CD4-positive, alpha-beta T cell (primary cell): Measurements from ENCODE around the gene FBXO30. TPM values are rescaled to one million over a fixed set of nuclear protein-coding genes. Genes with fewer than 3 reads are reported as not detected.

Experiments used
- ATAC-seq: fragments of 200-7000 bp; cut with Tn5 transposase; one replicate; pipeline ENCODE4 v1.10.0; 2022; ENCODE audit warnings: mild to moderate bottlenecking; ENCODE audit not compliant: poor library complexity
- CTCF ChIA-PET: fragments of 350-600 bp; sonication (Branson Sonifier 250); formaldehyde crosslinking; loops from one replicate; lab custom pipeline; 2021; ENCODE audit warnings: antibody characterized with exemption, inconsistent platforms; lab: Charles Lee
- POLR2A ChIA-PET: fragments of 350-600 bp; sonication (Branson Sonifier 250); formaldehyde crosslinking; loops from one replicate; lab custom pipeline; 2021; ENCODE audit warnings: antibody characterized with exemption, inconsistent platforms; lab: Charles Lee
- DNase-seq, 14 experiments: peaks; one replicate each; pipeline ENCODE4 v3.0.0-alpha.2; 2013 to 2020; ENCODE audit warnings: mixed read lengths in 2 of 14
- H3K27ac ChIP-seq, 2 donors: one replicate each; pipeline versions ENCODE4 v1.5.1 to v1.7.0; 2013; ENCODE audit warnings: low read length in 2 of 2, low read depth in 1 of 2, mild to moderate bottlenecking in 1 of 2
- H3K27me3 ChIP-seq, 2 experiments: 1 replicate in 1 of 2; 2 replicates in 1 of 2; pipeline versions ENCODE4 v1.6.1 to v1.7.0; 2013; ENCODE audit warnings: low read length in 2 of 2, control low read depth in 1 of 2, mild to moderate bottlenecking in 1 of 2, moderate library complexity in 1 of 2; ENCODE audit not compliant: insufficient read depth in 2 of 2, control insufficient read depth in 1 of 2
- H3K36me3 ChIP-seq: one replicate; pipeline ENCODE4 v1.6.1; 2013; ENCODE audit warnings: low read length, control low read depth; ENCODE audit not compliant: insufficient read depth
- H3K4me1 ChIP-seq: one replicate; pipeline ENCODE4 v1.6.1; 2013; ENCODE audit warnings: low read length, control low read depth; ENCODE audit not compliant: insufficient read depth
- H3K4me3 ChIP-seq: one replicate; pipeline ENCODE4 v1.5.1; 2013; ENCODE audit warnings: mild to moderate bottlenecking, low read length, moderate library complexity
- H3K9me3 ChIP-seq, 2 experiments: 1 replicate in 1 of 2; 2 replicates in 1 of 2; pipeline versions ENCODE4 v1.6.1 to v1.7.0; 2013; ENCODE audit warnings: low read length in 2 of 2, mild to moderate bottlenecking in 2 of 2, control low read depth in 1 of 2, moderate library complexity in 1 of 2; ENCODE audit not compliant: control insufficient read depth in 1 of 2, insufficient read depth in 1 of 2
- H3K27ac Mint-ChIP-seq: one replicate; pipeline ENCODE4 v1.8.0; 2020; ENCODE audit warnings: mixed read lengths
- H3K27me3 Mint-ChIP-seq: one replicate; pipeline ENCODE4 v1.8.0; 2021; ENCODE audit warnings: mixed read lengths
- H3K36me3 Mint-ChIP-seq: one replicate; pipeline ENCODE4 v1.8.0; 2021; ENCODE audit warnings: low read depth, mixed read lengths
- H3K4me1 Mint-ChIP-seq: one replicate; pipeline ENCODE4 v1.8.0; 2021; ENCODE audit warnings: low read depth, mixed read lengths
- H3K4me3 Mint-ChIP-seq: one replicate; pipeline ENCODE4 v1.8.0; 2020; ENCODE audit warnings: mild to moderate bottlenecking, mixed read lengths
- H3K9me3 Mint-ChIP-seq: one replicate; pipeline ENCODE4 v1.8.0; 2020; ENCODE audit warnings: mixed read lengths
- intact Hi-C, 2 experiments: fragments of 100-400 bp; cut with DNase I in 1 of 2; cut with micrococcal nuclease in 1 of 2; formaldehyde crosslinking; loops; one replicate each; pipeline versions ENCODE4 v1.15.1 to v1.9.0; 2023 to 2025; cut with DNase I, micrococcal nuclease
- total RNA-seq, 174 experiments: library from RNA in 2 of 174; stranded (reverse) in 2 of 174; gene quantifications; one replicate each; pipeline ENCODE4 v1.2.3 and lab custom pipeline; 2021 to 2026
- TF ChIP-seq, protein P1 (sequence below): fragments of 200-600 bp; IDR thresholded peaks from one replicate; pipeline ENCODE4 v1.8.0; 2022; ENCODE audit warnings: antibody characterized with exemption, mild to moderate bottlenecking

Gene FBXO30
- total RNA-seq, 2 experiments from 2014 or later = 1.3 to 1.4 TPM

GRCh38 chr6:145830612-145831011 is 16.0 kb upstream of the FBXO30 start:
- no peak for DNase-seq
- Mint-ChIP-seq H3K4me3 (no peak overlapping the region), H3K36me3 (no peaks in the 10 kb centered on the region), H3K4me1 (no peaks in the 10 kb centered on the region), H3K27ac (no peak overlapping the region), H3K27me3 (no peaks in the 10 kb centered on the region), H3K9me3 (no peaks in the 10 kb centered on the region)
- no peaks in the 10 kb centered on the region for H3K36me3 ChIP-seq
- ChIA-PET CTCF (no interaction called here), POLR2A (interaction anchor here (1.3 kb wide), 1 partner anchor 16 kb away, joined by 4 read pairs; the partner anchor contains the start of gene FBXO30)
- intact Hi-C loops = no loop called here
- ATAC-seq = no peak
- no peaks in the 10 kb centered on the region for H3K4me1 ChIP-seq
- H3K4me3 ChIP-seq = no peak overlapping the region
- H3K9me3 ChIP-seq = no peaks in the 10 kb centered on the region
- no peaks in the 10 kb centered on the region for H3K27me3 ChIP-seq
- no peak overlapping the region for H3K27ac ChIP-seq
- TF ChIP-seq, protein P1, sequence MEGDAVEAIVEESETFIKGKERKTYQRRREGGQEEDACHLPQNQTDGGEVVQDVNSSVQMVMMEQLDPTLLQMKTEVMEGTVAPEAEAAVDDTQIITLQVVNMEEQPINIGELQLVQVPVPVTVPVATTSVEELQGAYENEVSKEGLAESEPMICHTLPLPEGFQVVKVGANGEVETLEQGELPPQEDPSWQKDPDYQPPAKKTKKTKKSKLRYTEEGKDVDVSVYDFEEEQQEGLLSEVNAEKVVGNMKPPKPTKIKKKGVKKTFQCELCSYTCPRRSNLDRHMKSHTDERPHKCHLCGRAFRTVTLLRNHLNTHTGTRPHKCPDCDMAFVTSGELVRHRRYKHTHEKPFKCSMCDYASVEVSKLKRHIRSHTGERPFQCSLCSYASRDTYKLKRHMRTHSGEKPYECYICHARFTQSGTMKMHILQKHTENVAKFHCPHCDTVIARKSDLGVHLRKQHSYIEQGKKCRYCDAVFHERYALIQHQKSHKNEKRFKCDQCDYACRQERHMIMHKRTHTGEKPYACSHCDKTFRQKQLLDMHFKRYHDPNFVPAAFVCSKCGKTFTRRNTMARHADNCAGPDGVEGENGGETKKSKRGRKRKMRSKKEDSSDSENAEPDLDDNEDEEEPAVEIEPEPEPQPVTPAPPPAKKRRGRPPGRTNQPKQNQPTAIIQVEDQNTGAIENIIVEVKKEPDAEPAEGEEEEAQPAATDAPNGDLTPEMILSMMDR = no peak

GRCh38 chr6:145829950-145830349 is 15.4 kb upstream of the FBXO30 start:
- no peaks in the 10 kb centered on the region for H3K36me3 Mint-ChIP-seq
- H3K4me3 Mint-ChIP-seq = no peak overlapping the region
- ATAC-seq (no peak), DNase-seq (no peak)
- POLR2A ChIA-PET = interaction anchor here (1.3 kb wide), 1 partner anchor 15 kb away, joined by 4 read pairs; the partner anchor contains the start of gene FBXO30
- H3K4me1 Mint-ChIP-seq = no peaks in the 10 kb centered on the region
- intact Hi-C loops = no loop called here
- no peaks in the 10 kb centered on the region for H3K27me3 Mint-ChIP-seq
- H3K27ac Mint-ChIP-seq = no peak overlapping the region
- Histone ChIP-seq H3K27ac (no peak overlapping the region), H3K9me3 (no peaks in the 10 kb centered on the region), H3K4me1 (no peaks in the 10 kb centered on the region), H3K4me3 (no peak overlapping the region), H3K36me3 (no peaks in the 10 kb centered on the region), H3K27me3 (no peaks in the 10 kb centered on the region)
- CTCF ChIA-PET = no interaction called here
- TF ChIP-seq, protein P1 = no peak
- no peaks in the 10 kb centered on the region for H3K9me3 Mint-ChIP-seq

DNA sequence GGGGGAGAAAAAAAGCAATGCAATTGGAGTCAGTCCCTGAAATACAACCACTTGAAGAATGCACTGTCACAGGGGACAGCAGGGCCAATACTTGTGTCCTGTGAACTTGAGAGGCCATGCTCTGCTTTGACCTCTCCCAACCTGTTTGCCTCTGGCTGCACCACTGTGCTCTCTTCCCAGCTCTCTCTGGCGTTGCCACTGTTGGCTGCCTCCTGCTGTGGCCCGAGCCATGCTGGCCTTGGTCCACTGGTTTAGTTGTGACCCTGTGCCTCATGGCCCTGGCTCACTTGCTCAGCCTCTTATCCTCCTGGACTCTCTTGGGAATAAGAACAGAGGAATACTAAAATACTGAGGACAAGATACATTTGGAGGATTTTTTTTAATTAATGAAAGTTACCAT is 14.5 kb upstream of the FBXO30 start:
- Mint-ChIP-seq H3K27ac (no peak overlapping the region), H3K36me3 (no peaks in the 10 kb centered on the region), H3K4me1 (no peaks in the 10 kb centered on the region), H3K4me3 (no peak overlapping the region), H3K27me3 (no peaks in the 10 kb centered on the region), H3K9me3 (no peaks in the 10 kb centered on the region)
- ATAC-seq (no peak), DNase-seq (no peak)
- H3K27ac ChIP-seq = no peak overlapping the region
- no peaks in the 10 kb centered on the region for H3K36me3 ChIP-seq
- POLR2A ChIA-PET = no interaction called here
- no peaks in the 10 kb centered on the region for H3K9me3 ChIP-seq
- TF ChIP-seq, protein P1 = no peak
- CTCF ChIA-PET = no interaction called here
- intact Hi-C loops = no loop called here
- H3K4me3 ChIP-seq = no peak overlapping the region
- H3K4me1 ChIP-seq = no peaks in the 10 kb centered on the region
- H3K27me3 ChIP-seq = no peaks in the 10 kb centered on the region
